ENCODE results near the gene SOX9.

SOX9 gene

GRCh38 chr17:72120642-72121163, at the start of gene SOX9:
Gene SOX9 (plus strand): TSS chr17:72121020. CDS start chr17:72121392, 372 bp downstream.
- DNase-seq, result peak; percentile 68

DNA sequence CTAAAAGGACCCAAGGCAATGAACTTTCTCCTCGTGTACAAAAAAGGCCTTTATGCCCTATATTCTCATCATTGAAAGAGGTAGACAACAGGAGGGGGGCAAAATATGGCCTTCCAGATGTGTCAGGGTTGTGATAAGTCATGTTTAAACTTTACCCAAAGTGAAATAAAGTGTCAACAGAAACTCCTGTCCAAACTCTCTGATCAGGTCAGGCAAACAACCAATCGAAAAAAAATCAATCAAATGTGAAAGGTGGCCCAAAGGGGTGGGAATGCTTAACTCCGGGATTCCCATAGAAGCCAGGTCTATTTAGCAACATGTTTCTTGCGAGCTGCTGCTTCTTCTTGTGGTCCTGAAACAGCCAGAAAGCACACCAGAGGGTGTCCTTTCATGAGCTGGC, 49.5 kb upstream of the SOX9 start:
- no peak for DNase-seq

DNA sequence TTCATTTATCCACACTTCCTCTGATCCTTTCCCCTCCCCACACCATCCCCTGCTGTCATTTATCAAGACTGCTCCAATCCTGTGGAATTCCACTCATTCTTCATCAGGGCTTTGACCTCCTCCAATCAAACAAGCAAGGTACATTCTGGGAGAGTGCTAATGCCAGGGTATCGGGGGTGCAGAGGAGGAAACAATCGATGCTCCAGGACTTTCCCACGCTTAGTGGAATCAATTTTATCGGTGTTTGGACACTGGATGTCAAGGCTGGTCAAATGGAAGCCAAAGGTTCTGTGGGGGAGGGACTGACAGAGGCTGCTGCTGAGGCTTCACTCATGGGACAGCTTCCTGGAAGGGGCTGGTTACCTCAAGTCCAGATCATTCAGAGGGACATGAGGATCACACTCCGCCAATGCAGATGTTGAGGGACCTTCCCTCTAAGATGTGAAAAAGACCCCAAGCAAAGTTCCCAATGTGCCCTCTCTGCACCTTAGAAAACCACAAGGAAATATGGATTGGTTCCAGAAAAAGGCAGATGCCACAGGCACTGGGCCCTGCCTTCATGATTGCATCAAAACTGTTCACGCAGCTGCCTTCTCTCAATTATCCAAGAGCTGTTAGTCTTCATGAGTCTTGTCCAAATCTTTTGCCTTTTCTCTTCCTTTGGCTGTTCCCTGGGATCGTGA, 44.7 kb upstream of the SOX9 start:
- no peak for DNase-seq

GRCh38 chr17:72076678-72077030, 44.2 kb upstream of the SOX9 start:
- DNase-seq, result no peak

- DNase-seq, result no peak
These were observed 43.4 kb upstream of the SOX9 start for GRCh38 chr17:72077326-72077960.

DNA sequence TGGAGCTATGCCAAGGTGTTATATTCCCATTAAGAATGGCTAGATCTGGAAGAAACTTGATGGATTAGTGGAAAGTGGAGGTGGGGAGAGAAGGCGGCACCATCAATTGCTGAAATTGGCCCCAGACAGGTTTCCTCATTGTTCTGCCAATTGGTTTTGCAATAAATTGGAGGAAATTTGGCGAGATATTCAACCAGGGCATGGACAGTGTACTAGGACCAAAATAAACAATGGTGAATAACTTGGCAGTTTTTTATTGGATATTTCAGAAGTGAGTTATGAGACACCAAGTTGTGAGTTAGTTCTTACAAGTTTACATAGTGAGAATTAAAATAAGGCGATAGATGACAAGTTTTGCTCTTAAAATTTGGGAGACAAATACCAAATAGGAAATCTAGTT, 41.1 kb upstream of the SOX9 start:
- no peak for DNase-seq

DNA sequence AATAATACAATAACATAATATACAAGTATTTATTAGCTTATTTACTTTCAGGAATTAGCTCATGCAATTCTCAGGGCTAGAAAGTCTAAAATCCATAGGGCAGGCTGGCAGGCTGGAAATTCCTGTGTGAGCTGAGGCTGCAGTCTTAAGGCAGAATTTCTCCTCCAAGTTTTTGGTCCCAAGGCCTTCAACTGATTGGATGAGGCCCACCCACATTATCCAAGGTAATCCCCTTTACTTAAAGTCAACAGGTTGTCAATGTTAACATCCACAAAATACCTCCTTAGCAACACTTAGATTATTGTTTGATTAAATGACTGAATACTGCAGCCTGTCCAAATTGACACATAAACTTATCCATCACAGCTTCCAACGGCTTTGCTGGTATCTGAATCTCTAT, 32.9 kb upstream of the SOX9 start:
- DNase-seq, result no peak

DNA sequence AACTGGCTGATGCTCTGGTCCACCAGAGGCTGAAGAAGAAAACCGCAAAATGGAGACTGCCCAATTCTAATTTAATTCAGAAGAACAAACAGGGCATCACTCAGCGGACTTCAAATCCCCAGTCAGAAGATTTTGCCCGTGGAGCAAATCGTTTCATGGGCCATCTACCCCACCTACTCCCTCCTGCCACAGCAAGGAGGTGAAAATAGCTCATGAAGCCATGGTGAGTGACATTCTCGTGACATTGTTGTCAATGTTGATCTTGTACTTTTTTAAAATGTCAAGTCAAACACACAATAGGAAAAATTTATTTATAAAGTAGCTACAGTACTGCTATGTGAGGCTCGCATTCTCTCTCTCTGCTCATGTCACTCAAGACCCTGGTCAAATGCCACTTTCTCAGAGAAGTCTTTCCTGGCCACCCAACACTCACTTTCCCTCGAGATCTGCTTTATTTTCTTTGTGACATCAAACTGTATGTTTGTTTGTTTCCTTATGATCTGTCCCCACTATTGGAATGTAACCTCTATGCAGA, 31.3 kb upstream of the SOX9 start:
- DNase-seq, result no peak

DNA sequence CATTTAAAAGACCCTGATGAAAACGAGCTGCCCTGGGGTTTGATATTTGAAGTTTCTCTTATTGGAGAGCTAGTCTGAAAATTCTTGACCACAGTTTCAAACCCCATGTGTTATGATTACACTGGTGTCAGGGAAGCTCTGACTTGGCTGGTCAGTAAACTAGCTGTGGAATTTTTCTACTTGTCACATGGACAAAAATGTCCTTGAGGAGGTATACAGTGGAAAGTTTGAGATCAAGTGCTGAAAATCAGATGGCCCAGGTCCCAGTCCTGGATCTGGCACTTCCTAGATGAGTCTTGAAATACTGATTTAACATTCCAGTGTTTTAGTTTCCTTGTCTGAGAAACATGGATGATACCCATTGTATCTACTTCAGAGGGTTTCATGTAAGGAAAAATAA, 30.7 kb upstream of the SOX9 start:
- DNase-seq, result no peak

DNA sequence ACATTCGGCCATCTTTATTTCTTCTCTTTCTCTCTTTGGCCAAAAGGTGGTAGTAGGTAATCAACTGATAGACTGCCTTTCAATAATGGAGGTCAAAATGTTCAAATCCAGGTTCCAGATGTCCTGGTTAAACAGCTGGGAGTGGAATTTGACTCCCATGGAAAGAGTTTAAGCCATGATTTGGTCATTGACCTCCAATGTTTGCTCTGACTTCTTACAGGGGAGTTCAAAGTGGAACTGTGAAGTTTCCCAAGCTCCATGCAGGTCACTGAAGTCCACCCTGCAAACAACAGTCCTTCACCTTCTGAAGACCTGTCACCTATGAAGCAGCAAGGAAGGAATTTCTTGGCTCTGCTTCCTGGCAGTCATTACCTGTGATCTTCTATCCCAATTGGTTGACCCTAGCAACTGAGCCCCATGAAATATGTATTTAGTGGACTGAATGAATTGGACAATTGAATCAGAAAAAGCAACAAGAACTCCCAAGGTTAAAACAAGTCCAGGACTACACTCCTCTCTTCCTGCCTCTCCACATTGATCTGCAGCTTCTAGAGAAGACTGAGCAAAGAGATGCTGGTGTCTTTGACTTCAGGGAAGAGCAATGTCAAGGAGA, 28.0 kb upstream of the SOX9 start:
- no peak for DNase-seq

- DNase-seq, result no peak
These were observed 27.1 kb upstream of the SOX9 start for GRCh38 chr17:72093707-72094106.

DNA sequence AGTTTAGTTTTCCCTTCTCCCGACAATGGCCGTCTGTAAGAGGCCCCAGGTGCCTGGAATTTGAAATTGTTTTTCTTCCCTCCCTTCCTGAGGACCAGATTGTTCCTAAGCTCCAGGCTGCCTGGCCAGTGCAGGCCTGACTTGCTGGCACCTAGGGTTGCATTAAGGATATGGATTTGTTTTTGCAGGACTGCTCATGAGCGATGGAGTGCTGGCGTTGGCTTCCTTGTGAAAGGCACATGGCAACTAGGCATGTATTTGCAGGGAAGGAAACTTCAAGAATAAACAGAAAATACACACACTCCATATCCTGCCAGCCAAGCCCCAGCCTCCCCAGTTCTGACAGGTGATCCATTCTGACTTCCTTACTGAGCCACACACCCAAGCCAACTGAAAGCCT, 25.5 kb upstream of the SOX9 start:
- DNase-seq, result no peak

- DNase-seq, result no peak
These were observed 23.7 kb upstream of the SOX9 start for GRCh38 chr17:72097144-72097543.

DNA sequence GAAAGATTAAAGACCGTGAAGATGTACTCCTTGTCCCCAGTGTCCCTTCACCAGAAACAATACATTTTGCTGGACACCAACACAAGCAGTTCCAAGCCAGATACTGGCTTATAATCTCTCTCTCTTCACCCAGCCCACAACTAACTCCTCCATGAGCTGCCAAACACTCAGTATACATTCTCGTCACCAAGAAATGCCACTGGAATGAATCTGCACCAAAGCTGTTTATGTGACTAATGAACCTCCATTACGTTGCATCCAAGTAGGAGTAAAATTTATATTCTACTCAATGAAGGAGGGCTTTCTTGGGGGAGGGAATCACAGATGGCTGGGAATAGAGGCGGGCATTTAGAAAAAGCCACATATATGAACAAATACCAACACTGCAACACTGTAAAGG, 20.9 kb upstream of the SOX9 start:
- DNase-seq, result no peak

DNA sequence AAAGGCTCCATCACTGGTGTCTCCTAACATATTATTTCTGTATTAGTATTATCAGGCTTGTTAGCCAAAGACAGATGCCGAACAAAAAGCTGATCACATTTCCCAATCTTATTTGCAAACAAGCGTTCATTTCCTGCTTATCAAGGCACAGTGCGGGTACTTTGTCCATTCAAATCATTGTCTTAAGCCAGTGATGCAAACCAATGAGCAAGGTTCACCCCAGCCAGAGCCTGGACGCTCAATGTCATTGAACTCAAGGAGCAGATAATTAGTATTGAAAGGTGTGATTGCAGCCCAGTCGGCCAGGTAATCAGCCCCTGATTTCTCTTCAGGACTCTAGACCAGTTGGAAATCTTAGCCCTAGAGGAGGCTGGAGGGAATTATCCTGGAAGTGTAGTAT, 20.4 kb upstream of the SOX9 start:
- no peak for DNase-seq

- DNase-seq, result no peak
These were observed 19.3 kb upstream of the SOX9 start for GRCh38 chr17:72101526-72101925.

DNA sequence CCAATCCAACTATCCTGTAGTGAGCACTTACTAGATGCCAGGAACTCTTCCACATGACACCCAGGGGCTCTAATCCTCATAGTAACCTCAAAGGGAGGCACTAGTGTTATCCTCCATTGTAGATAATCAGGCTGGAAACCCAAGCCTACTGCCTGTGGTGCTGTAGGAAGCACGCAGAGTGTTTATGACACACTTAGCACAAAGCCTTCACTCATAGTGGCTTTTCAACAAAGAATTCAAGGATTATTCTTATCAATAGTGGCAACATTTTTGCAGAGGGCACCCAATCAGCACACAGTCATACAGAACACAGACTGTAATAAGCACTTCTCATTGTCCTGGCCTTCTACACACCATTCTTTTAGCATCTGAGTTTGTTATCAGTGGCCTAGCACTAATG, 18.5 kb upstream of the SOX9 start:
- DNase-seq, result no peak

GRCh38 chr17:72104164-72104862, 16.5 kb upstream of the SOX9 start:
- DNase-seq, result no peak

GRCh38 chr17:72104863-72105234, 16.0 kb upstream of the SOX9 start:
- no peak for DNase-seq

- DNase-seq, result no peak
These were observed 13.7 kb upstream of the SOX9 start for GRCh38 chr17:72107100-72107499.

- DNase-seq, result no peak
These were observed 10.4 kb upstream of the SOX9 start for GRCh38 chr17:72110231-72110941.

DNA sequence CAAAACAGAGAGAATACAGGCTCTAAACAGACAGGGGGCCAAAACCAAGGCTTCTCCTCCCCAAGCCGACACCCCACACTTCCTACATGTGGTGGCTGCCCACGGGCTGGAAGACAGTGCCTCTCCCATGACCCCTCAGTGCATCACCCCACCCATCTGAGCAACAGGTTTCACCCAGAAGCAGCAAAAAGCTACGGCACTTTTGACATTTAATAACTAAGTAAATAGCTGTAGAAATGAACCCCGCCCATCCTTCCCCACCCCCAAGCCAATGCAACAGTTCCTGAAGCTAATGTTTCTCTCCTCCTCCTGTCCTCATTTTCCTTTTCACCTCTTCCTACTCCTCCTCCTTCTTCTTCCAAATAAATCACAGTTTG, 9.9 kb upstream of the SOX9 start:
- DNase-seq, result no peak

DNA sequence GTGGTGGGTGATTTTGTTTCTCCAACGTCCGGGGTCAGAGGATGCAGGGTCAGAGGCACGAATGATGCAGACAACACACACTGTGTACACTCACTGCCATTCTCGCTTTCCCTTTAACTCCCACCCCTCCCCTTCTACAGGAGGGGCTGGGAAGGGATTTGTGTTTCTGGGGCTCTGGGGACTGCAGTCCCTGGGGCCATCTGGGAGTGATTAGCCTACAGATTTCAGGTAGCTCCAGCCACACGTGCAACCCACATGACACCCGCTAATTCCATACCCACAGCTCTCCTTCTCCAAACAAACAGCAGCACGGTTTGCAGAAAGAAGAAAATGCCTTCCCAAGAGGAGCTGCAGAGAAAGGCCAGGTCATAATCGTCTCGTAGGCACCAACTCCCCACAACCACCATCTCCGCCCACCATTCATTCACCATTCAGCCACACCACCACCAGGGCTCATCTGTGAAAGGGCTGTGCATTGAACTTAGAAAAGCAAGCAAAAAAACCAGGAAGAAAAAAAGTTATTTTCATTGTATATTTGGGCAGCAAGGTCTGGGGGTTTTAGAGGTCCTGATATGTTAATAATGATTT, 9.4 kb upstream of the SOX9 start:
- DNase-seq, result no peak

Data from NCI-H2081 treated with DMSO at 0.1 percent for 48 hours (cell line).